OCI-M2 (cell line): Measurements from ENCODE around the gene TMC5.
"Not testable (repeated sequence)": the region's sequence is repeated elsewhere in the genome, so short reads cannot be mapped to it uniquely, and the experiment has no call there.

Experiments used
- DNase-seq: peaks from one replicate; lab custom pipeline; 2025; ENCODE audit not compliant: unreplicated experiment; lab: John Stamatoyannopoulos, UW

Gene TMC5

DNA sequence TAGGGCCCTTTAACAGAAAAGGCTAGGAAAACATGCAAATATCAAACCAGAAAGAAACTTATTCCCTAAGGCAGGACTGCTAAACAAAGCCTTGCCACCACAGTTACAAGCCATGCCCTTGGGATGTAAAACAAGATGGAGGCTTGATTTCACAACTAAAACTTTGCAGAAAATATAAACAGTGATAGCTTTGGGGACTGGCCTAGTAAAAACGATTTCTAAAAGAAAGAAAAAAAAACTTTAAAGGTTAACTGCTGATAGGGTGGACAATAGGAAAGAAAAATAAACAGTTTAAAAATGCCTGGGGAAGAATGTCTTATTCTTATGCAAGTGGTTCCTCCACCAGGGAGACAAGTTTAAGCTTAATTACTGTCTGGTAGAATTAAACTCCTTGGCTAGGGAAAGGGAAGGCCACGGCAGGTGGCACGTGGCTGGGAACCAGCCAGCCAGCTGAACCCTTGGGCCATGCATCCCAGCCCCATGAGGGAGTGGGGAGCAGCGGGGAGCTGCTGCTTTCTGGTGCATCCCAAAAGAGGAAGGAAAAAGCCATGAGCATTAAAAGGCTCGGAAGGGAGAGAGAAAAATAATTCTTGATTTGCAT is 10.7 kb upstream of the TMC5 start:
- DNase-seq = no peak

DNA sequence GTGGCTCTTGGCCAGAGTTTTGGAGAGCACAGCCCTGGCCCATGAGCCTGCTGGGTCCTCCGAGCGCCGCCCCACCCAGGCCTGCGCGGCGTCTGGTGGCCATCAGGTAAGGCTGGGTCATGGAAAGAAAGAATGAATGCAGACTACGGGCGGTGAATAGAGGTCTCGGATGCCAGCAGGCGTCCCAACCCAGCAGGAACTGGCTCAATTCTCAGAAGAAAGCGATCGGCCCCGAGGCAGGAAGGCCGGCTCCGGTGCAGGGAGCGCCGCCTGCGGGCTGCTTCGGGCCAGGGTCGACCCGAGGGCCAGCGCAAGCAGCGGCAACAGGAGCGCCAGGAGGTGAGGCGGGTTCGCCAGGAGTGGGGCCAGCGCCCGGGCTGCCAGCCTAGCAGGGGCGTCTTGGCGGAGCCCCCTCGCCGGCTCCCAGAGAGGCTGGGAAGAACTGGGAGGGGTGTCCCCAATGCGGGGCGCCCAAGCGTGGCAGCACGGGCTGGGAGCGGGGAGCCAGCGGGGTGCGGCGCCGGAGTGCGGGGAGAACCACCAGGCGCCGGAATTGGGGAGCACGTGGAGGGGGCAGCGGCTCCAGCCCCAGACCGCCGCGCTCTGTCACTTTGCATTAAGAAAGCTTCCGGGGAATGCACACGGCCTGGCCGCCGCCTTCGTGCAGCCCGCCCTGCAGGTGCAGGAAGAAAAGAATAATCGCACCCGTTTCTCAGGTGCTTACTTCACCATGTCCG is 7.1 kb upstream of the TMC5 start:
- no peak for DNase-seq

DNA sequence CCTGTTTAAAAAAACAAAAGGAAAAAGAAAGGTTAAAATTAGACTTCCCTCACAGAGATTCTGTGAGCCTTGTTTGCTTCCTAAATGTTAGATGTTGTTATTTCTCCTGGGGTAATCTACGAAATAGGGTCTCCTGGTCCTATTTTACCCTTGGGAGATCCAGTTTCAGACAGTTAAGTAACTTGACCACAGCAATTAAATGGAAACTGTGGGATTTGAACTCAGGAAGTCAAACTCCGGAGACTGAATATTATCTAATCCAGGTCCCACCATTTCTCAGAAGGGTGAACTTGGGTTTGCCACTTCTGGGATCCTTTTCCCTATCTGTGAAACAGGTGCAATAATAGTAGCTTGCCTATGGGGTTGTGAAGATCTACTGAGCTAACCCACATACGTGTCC is 6.4 kb upstream of the TMC5 start:
- DNase-seq = no peak

GRCh38 chr16:19412055-19412454 is 5.6 kb upstream of the TMC5 start:
- DNase-seq = not testable (repeated sequence)

DNA sequence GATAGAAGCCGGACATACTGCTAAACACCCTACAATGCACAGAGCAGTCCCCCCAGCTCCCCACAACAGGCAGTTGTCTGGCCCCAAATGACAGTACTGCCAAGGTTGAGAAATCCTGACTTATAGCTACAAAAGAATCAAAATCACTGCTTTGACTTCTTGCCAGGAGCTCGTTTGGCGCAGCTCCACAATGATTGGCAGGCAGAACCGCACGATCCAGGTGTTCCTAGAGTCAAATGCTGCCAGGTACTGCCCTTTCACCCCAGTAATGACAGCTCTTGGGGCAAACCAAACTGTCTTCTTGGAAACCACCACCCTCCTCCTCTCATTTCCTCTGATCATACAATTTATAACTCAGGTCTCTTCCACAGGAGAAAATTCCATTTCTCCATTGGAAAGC is 2.2 kb upstream of the TMC5 start:
- no peak for DNase-seq

DNA sequence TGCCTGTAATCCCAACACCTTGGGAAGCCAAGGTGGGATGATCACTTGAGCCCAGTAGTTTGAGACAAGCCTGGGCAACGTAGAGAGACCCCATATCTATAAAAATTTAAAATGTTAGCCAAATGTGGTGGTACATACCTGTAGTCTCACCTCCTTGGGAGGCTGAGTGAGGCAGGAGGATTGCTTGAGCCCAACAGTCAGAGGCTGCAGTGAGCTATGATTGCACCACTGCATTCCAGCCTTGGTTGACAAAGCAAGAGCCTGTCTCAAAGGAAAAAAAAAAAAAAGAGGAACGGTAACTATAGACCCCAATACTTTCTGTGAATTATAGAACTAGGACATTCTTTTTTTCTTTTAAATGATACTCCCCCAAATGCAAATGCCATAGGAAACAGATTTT is 1.8 kb upstream of the TMC5 start:
- no peak for DNase-seq

DNA sequence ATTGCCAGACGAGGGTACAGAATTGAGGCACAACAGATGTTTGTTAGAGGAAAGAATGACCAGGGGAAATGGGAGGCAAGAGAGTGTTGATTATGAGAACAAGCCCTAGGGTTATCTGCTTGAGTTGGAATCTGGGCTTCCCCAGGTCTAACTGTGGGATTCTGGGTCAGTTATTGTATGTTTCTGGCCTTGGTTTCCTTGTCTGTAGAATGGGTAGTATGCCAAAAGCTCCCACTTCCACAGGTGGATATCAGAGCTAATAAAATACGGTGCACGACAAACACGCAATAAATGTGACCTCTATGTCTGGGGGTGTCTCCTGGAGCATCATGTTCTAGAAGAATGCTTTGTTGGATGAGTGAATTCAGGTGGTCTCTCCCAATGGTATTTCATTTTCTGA is 517 bp downstream of the TMC5 start:
- DNase-seq = no peak

DNA sequence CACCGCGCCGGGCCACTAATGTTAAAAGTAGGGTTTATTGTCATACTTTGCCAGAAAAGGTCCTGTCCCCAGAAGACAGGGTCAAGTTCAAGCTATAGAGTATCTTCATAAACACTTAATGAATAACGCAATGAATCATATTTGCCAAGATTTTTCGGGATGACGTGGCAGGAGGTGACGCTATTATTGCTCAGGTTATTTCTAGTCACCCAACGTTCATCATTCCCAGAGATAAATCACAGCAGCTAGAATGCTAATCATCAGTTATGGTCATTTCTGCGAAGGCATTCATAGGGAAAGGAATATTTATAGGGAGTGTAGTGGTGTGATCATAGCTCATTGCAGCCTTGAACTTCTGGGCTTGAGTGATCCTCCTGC is 2.0 kb downstream of the TMC5 start:
- DNase-seq = no peak

GRCh38 chr16:19424478-19424877 is 6.8 kb downstream of the TMC5 start:
- no peak for DNase-seq

GRCh38 chr16:19430345-19430744 is 12.7 kb downstream of the TMC5 start:
- DNase-seq = no peak

DNA sequence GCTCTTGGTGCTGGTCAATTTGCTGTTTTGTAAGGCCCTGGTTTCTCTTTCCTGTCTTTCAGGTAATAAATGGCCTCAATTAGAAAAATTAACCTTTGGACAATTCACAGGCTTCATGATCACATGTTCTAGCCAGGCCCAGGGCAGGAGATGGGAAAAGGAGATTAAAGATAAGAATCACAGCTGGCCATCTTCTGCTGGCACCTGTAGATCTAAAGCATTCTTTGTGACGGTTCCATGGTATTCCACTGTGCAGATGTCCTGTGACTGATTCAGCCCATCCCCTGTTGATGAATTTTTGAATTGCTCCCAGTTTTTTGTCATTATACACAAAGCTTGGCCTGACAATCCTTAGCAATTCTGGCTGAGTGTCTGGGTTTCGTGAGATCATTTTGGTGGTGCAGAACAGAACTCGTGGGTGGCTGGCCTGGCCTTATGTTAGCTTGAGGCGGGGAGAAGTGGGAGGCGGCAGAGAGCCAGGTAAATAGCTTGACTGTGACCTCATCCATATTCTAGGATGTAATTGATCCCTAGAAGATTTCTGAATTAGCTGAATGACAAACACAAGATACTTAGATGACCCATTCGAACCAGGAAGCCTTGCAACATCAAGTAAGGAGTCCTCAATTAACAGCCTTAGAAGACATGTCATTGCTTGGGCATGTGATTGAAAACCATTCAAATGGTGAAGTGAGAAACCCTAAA is 14.1 kb downstream of the TMC5 start:
- DNase-seq = no peak

DNA sequence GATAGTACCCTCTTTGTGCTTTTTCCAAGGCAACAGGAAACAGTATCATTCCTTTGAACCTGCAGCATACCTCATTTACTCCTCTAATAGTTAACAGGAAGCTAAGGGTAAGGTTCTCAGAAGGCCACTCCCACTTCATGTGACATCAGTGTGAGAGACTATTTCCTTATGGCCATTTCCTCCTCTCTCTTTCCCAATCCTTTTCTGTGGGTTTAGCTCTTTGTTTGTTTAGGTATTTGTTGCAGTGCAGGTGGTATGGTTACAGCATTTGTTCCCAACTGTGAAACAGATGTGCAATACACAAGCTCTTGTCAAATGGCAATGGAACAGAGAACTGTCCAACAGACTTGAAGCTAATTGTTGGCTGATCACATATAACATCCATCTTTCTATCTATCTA is 14.7 kb downstream of the TMC5 start:
- DNase-seq = no peak

- DNase-seq = no peak
Measured at GRCh38 chr16:19434584-19434983, 16.9 kb downstream of the TMC5 start.

GRCh38 chr16:19436540-19436939 is 18.9 kb downstream of the TMC5 start:
- no peak for DNase-seq

DNA sequence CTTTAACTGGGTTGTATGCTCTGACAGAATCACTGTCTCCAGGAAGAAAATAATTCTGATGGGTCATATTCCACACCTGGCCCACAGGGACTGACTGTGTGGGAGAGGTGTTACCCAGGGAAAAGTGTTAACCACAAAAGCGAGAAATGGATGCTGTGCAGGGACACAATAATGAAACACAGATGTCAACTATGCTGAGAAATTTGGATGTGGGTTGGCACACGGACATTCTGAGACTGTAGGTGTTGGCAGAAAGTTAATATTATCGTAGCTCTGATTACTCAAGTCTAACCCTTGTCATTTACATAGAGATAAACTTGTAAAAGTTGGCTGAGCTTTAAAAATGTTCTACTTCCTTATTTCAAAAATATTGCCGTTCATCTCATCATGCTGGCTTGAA is 19.6 kb downstream of the TMC5 start:
- DNase-seq = no peak

- no peak for DNase-seq
Measured at GRCh38 chr16:19438739-19439138, 21.1 kb downstream of the TMC5 start.

- DNase-seq = no peak
Measured at GRCh38 chr16:19439483-19439882, 21.8 kb downstream of the TMC5 start.

DNA sequence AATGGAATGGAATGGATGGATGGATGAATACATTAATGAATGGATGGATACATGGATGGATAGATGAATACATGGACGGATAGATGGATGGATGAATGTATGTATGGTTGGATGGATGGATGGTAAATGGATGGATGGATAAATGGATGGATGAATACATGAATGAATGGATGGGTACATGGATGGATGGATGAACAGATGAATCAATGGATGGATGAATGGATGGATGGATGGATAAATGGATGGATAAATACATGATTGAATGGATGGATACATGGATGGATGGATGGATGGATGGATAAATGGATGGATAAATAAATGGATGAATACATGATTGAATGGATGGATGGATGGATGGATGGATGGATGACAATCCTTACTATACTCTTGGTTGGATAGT is 26.0 kb downstream of the TMC5 start:
- DNase-seq = no peak

GRCh38 chr16:19446300-19446846 is 28.7 kb downstream of the TMC5 start:
- DNase-seq = no peak

DNA sequence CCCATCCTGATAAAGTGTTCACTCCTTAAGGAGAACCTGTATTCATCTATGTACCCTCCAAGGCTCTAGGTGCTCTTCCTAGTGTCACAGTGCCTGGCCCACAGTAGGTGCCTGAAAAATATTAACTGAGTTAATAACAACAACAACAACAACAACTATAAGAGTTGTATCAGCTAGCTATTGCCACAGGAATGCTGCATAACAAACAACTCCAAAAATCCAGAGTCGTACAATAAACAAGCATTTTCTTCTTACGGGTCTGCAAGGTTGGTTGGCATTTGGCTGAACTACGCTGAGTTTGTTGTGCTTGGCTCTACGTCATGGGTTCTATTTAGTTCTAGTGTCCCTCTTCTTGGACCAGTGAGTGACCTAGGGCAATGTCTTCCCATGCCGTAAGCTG is 29.2 kb downstream of the TMC5 start:
- DNase-seq = no peak

- DNase-seq = no peak
Measured at GRCh38 chr16:19450186-19450585, 32.5 kb downstream of the TMC5 start.

- no peak for DNase-seq
Measured at GRCh38 chr16:19458722-19459379, 41.2 kb downstream of the TMC5 start.
